ENCODE data around the gene TMEM60. TPM values are rescaled to one million over a fixed set of nuclear protein-coding genes. Genes with fewer than 3 reads are reported as not detected.

Gene TMEM60
- total and polyA plus RNA-seq, 2 of the 13 experiments (the other 11 are each of a cell fraction or from before 2014, with no cell fraction given) = 25.6 to 27.7 TPM

- TF ChIP-seq, protein P1, sequence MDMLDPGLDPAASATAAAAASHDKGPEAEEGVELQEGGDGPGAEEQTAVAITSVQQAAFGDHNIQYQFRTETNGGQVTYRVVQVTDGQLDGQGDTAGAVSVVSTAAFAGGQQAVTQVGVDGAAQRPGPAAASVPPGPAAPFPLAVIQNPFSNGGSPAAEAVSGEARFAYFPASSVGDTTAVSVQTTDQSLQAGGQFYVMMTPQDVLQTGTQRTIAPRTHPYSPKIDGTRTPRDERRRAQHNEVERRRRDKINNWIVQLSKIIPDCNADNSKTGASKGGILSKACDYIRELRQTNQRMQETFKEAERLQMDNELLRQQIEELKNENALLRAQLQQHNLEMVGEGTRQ (IDR thresholded peaks at IDR 0.05; ENCODE audit: low read depth, low read length) = no peak
- TF ChIP-seq, protein P1 (CRISPR knock-in tag; IDR thresholded peaks at IDR 0.05; ENCODE audit: borderline replicate concordance) = no peak
- TF ChIP-seq ZNF24 (IDR thresholded peaks at IDR 0.05) (no peak), ZHX1 (CRISPR knock-in tag; IDR thresholded peaks at IDR 0.05; ENCODE audit: low read depth) (no peak), SP5 (CRISPR knock-in tag; IDR thresholded peaks at IDR 0.05; ENCODE audit: borderline replicate concordance, low read depth) (no peak), ELF3 (CRISPR knock-in tag; IDR thresholded peaks at IDR 0.05) (no peak), TERF1 (CRISPR knock-in tag; IDR thresholded peaks at IDR 0.05) (no peak), RARA (CRISPR knock-in tag; IDR thresholded peaks at IDR 0.05) (no peak), FIP1L1 (IDR thresholded peaks at IDR 0.05; ENCODE audit: borderline replicate concordance, insufficient read depth, low read depth, low read length) (no peak), ZNF782 (CRISPR knock-in tag; IDR thresholded peaks at IDR 0.05; ENCODE audit: borderline replicate concordance) (no peak), HOXA3 (CRISPR knock-in tag; IDR thresholded peaks at IDR 0.05) (no peak), SAFB2 (CRISPR knock-in tag; IDR thresholded peaks at IDR 0.05; ENCODE audit: borderline replicate concordance, low read depth) (no peak), ESRRA (CRISPR knock-in tag; IDR thresholded peaks at IDR 0.05; ENCODE audit: low read depth) (no peak), ZNF256 (CRISPR knock-in tag; conservative IDR thresholded peaks at IDR 0.05) (no peak), NR2F2 (IDR thresholded peaks at IDR 0.05; ENCODE audit: borderline replicate concordance, low read depth) (no peak), GZF1 (CRISPR knock-in tag; IDR thresholded peaks at IDR 0.05) (no peak), ZNF704 (CRISPR knock-in tag; IDR thresholded peaks at IDR 0.05; ENCODE audit: borderline replicate concordance) (no peak), NFKB2 (CRISPR knock-in tag; IDR thresholded peaks at IDR 0.05; ENCODE audit: borderline replicate concordance) (no peak; the same call in 1 of the 2 replicates), ZMAT3 (CRISPR knock-in tag; conservative IDR thresholded peaks at IDR 0.05) (no peak), JUND (CRISPR knock-in tag; IDR thresholded peaks at IDR 0.05) (no peak)
- TF ChIP-seq, protein P2, sequence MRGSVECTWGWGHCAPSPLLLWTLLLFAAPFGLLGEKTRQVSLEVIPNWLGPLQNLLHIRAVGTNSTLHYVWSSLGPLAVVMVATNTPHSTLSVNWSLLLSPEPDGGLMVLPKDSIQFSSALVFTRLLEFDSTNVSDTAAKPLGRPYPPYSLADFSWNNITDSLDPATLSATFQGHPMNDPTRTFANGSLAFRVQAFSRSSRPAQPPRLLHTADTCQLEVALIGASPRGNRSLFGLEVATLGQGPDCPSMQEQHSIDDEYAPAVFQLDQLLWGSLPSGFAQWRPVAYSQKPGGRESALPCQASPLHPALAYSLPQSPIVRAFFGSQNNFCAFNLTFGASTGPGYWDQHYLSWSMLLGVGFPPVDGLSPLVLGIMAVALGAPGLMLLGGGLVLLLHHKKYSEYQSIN (CRISPR knock-in tag; IDR thresholded peaks at IDR 0.05; ENCODE audit: borderline replicate concordance) = no peak
These were observed 1.1 kb upstream of the TMEM60 start (continued) for GRCh38 chr7:77799078-77799964.

Data from HepG2 (cell line).